Nephron progenitor cell (in vitro differentiated cells): ENCODE results near the gene TFEB.

Source experiments
- DNase-seq: peaks from one replicate; pipeline ENCODE4 v3.0.0; 2021
- H3K27ac Mint-ChIP-seq: 2 replicates; pipeline ENCODE4 v1.8.0; 2021; ENCODE audit warnings: mild to moderate bottlenecking, moderate library complexity, mixed read lengths
- H3K27me3 Mint-ChIP-seq: 2 replicates; pipeline ENCODE4 v1.8.0; 2021; ENCODE audit warnings: mild to moderate bottlenecking, low read depth, mixed read lengths; ENCODE audit not compliant: poor library complexity
- H3K36me3 Mint-ChIP-seq: 2 replicates; pipeline ENCODE4 v1.8.0; 2021; ENCODE audit warnings: low read depth, mixed read lengths
- H3K4me1 Mint-ChIP-seq: 2 replicates; pipeline ENCODE4 v1.8.0; 2021; ENCODE audit warnings: mixed read lengths
- H3K4me3 Mint-ChIP-seq: 2 replicates; pipeline ENCODE4 v1.8.0; 2021; ENCODE audit warnings: mild to moderate bottlenecking, moderate library complexity, mixed read lengths
- H3K9me3 Mint-ChIP-seq: 2 replicates; pipeline ENCODE4 v1.8.0; 2021; ENCODE audit warnings: mild to moderate bottlenecking, moderate library complexity, mixed read lengths
- CTCF ChIP-seq: fragments of 200-600 bp; sonication (generic); IDR thresholded peaks from 2 replicates; pipeline ENCODE4 v1.5.0; 2021; ENCODE audit warnings: antibody characterized with exemption

The TFEB gene

GRCh38 chr6:41735427-41736185 is at the start of gene TFEB:
Gene TFEB, minus strand, starts transcription at chr6:41735608. Its CDS starts 44,395 bp downstream, at chr6:41691213.
- no peaks in the 10 kb centered on the region for H3K9me3 Mint-ChIP-seq
- H3K27me3 Mint-ChIP-seq, result peaks cover 10% of the 10 kb centered on the region
- no peak within 1 kb of the TSS for H3K27ac Mint-ChIP-seq
- H3K4me3 Mint-ChIP-seq, result peak within 1 kb of the TSS; percentile 70
- DNase-seq, result peak; percentile 98
- peak; percentile 78 for TF ChIP-seq CTCF
- no peaks in the 10 kb centered on the region for H3K36me3 Mint-ChIP-seq
- H3K4me1 Mint-ChIP-seq, result peaks cover 26% of the 10 kb centered on the region

- Mint-ChIP-seq H3K36me3 (peaks cover 8% of the 10 kb centered on the region), H3K9me3 (no peaks in the 10 kb centered on the region), H3K27ac (peak overlapping the region; percentile 69), H3K4me1 (peaks cover 42% of the 10 kb centered on the region), H3K4me3 (peak overlapping the region; percentile 98), H3K27me3 (peaks cover 42% of the 10 kb centered on the region)
- TF ChIP-seq CTCF, result no peak
- DNase-seq, result no peak
Measured at GRCh38 chr6:41784581-41785171, 49.3 kb upstream of the TFEB start.

- H3K4me3 Mint-ChIP-seq, result no peak overlapping the region
- no peak for DNase-seq
- H3K27ac Mint-ChIP-seq, result no peak overlapping the region
- peaks cover 45% of the 10 kb centered on the region for H3K4me1 Mint-ChIP-seq
- no peak for TF ChIP-seq CTCF
- H3K36me3 Mint-ChIP-seq, result no peaks in the 10 kb centered on the region
- H3K9me3 Mint-ChIP-seq, result no peaks in the 10 kb centered on the region
- peaks cover 44% of the 10 kb centered on the region for H3K27me3 Mint-ChIP-seq
Measured at GRCh38 chr6:41783106-41783780, 47.8 kb upstream of the TFEB start.

GRCh38 chr6:41781366-41781730 is 45.9 kb upstream of the TFEB start:
- H3K27me3 Mint-ChIP-seq, result peaks cover 44% of the 10 kb centered on the region
- H3K27ac Mint-ChIP-seq, result no peak overlapping the region
- peak overlapping the region; percentile 88 for H3K4me3 Mint-ChIP-seq
- no peak for TF ChIP-seq CTCF
- no peaks in the 10 kb centered on the region for H3K36me3 Mint-ChIP-seq
- DNase-seq, result no peak
- peaks cover 47% of the 10 kb centered on the region for H3K4me1 Mint-ChIP-seq
- H3K9me3 Mint-ChIP-seq, result no peaks in the 10 kb centered on the region

GRCh38 chr6:41780551-41781365 is 45.4 kb upstream of the TFEB start, which contains the start of gene PRICKLE4:
Gene PRICKLE4, plus strand, starts transcription at chr6:41780782. Its CDS starts 2,692 bp downstream, at chr6:41783474.
- Mint-ChIP-seq H3K27ac (no peak within 1 kb of the TSS), H3K27me3 (peaks cover 40% of the 10 kb centered on the region), H3K36me3 (no peaks in the 10 kb centered on the region), H3K4me1 (peaks cover 42% of the 10 kb centered on the region), H3K4me3 (peak within 1 kb of the TSS; percentile 88), H3K9me3 (no peaks in the 10 kb centered on the region)
- peak; percentile 55 for DNase-seq
- no peak for TF ChIP-seq CTCF
